A549 (cell line): Measurements from ENCODE around the gene SH3RF3.

Source experiments
- BHLHE40 ChIP-seq: IDR thresholded peaks from 2 replicates; pipeline ENCODE4 v1.6.1; 2012; ENCODE audit warnings: low read depth, low read length, inconsistent platforms
- CTCF ChIP-seq: fragments of >200 bp; sonication (Bioruptor Twin); formaldehyde crosslinking; IDR thresholded peaks from 3 replicates; pipeline ENCODE4 v1.5.1; 2016
- POLR2A ChIP-seq: IDR thresholded peaks from 2 replicates; pipeline ENCODE4 v1.6.1; 2012; ENCODE audit warnings: mild to moderate bottlenecking, low read length
- RCOR1 ChIP-seq: fragments of 150-350 bp; IDR thresholded peaks from 2 replicates; pipeline ENCODE4 v1.6.1; 2014; ENCODE audit warnings: antibody characterized with exemption, low read length, low read depth
- REST ChIP-seq: fragments of 200-600 bp; sonication (generic); IDR thresholded peaks from 2 replicates; pipeline ENCODE4 v1.6.1; 2016; ENCODE audit warnings: antibody characterized with exemption, mild to moderate bottlenecking, moderate library complexity

- TF ChIP-seq POLR2A (no peak), REST (no peak), BHLHE40 (no peak), RCOR1 (no peak), CTCF (no peak)
Measured at GRCh38 chr2:109234355-109234754, 105.3 kb downstream of the SH3RF3 start.
